Mesangial cell (primary cell): ENCODE measurements around the gene TBC1D19. TPM values are rescaled to one million over a fixed set of nuclear protein-coding genes. Genes with fewer than 3 reads are reported as not detected.

Experiments
- total RNA-seq: library from RNA; depleted of rRNA; stranded (reverse); fragments of >200 nt; gene quantifications from 2 replicates; pipeline ENCODE4 v1.2.3, GENCODE V29; 2015

TBC1D19 gene, protein sequence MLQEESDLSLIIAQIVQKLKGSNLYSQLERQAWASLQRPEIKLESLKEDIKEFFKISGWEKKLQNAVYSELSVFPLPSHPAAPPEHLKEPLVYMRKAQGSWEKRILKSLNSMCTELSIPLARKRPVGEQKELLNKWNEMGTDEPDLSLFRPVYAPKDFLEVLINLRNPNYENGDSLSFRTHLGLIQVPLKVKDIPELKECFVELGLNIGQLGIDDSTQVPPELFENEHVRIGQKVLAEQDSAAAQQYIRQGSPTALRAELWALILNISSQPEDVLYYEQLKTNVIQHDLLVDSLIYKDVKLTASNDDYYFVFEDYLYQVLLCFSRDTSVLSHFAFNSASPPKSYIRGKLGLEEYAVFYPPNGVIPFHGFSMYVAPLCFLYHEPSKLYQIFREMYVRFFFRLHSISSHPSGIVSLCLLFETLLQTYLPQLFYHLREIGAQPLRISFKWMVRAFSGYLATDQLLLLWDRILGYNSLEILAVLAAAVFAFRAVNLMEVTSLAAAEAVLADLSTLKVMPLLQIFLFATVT
- 11.7 and 18.4 TPM in 2 replicates for total RNA-seq

DNA sequence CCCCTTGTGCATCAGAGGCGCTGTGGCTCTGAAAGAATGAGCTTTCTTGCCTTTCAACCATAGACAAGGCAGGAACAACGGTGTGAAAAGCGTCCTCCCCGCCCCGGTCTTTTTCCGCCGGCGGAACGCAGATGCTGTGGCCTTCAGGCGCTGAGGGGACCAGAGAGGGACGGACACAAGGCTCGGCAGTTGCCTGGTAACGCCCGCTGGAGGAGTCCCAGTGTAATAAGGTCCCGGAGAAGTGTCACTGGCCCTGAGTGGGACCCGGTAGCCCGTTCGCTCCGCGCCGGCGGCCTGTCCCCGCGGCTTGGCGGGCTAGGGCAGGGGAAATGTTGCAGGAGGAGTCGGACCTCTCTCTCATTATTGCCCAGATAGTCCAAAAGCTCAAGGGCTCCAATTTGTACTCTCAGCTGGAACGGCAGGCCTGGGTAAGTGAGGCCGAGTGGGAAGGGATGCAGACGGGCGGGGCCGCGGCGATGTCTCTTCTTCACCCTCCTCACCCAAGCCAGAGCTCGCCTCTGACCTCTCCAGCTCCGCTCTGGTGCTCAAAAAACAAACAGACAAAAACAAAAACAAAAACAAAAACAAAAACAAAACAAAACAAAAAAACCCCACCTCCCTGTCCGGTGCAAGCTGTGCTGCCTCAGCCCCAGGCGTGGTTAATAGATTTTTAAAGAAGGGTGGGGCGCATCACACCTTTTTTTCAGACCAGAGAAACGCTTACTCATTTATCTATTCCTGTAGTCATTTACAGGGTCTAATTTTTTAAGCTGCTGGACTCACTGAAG lies at the start of gene TBC1D19:
TSS of gene TBC1D19 (plus strand) at position 220 of the 788 bp plus-strand sequence. CDS start at position 330, 110 bp downstream.

Other genes with a start within 250 kb of the TBC1D19 start
- gene CCKAR, start 93.6 kb upstream of the TBC1D19 start, total RNA-seq: 0.33 TPM in 1 of 2 replicates, not detected in the other